MCF 10A (cell line): Measurements from ENCODE around the gene CDIP1. TPM values are rescaled to one million over a fixed set of nuclear protein-coding genes. Genes with fewer than 3 reads are reported as not detected.

Experiments
- BruUV-seq: library from RNA; stranded (reverse); fragments of 400-500 nt; replicated peaks from 2 replicates; lab custom pipeline; 2021; lab: Mats Ljungman, UMichigan
- CTCF ChIA-PET: fragments of 300-600 bp; sonication (Branson Sonifier 250); formaldehyde crosslinking; extraction: SDS; loops from one replicate; lab custom pipeline; 2021; ENCODE audit warnings: antibody characterized with exemption, inconsistent platforms; lab: Yijun Ruan, JAX
- POLR2A ChIA-PET: fragments of 300-600, 350-650 bp; sonication (Branson Sonifier 250); formaldehyde crosslinking; extraction: SDS; loops from one replicate; lab custom pipeline; 2020; ENCODE audit warnings: antibody characterized with exemption, inconsistent platforms; lab: Yijun Ruan, JAX
- DNase-seq: peaks from one replicate; pipeline ENCODE4 v3.0.0-alpha.2; 2018; ENCODE audit not compliant: unreplicated experiment
- H3K27ac Mint-ChIP-seq: one replicate; pipeline ENCODE4 v1.8.0; 2022; ENCODE audit warnings: mild to moderate bottlenecking, low read depth, mixed read lengths; ENCODE audit not compliant: unreplicated experiment
- H3K27me3 Mint-ChIP-seq: one replicate; pipeline ENCODE4 v1.8.0; 2022; ENCODE audit warnings: mixed read lengths; ENCODE audit not compliant: insufficient read depth, unreplicated experiment
- H3K36me3 Mint-ChIP-seq: one replicate; pipeline ENCODE4 v1.8.0; 2022; ENCODE audit warnings: mild to moderate bottlenecking, moderate library complexity, mixed read lengths; ENCODE audit not compliant: insufficient read depth, unreplicated experiment
- H3K4me1 Mint-ChIP-seq: one replicate; pipeline ENCODE4 v1.8.0; 2022; ENCODE audit warnings: mixed read lengths; ENCODE audit not compliant: insufficient read depth, unreplicated experiment
- H3K4me3 Mint-ChIP-seq: one replicate; pipeline ENCODE4 v1.8.0; 2022; ENCODE audit warnings: mild to moderate bottlenecking, moderate library complexity, mixed read lengths; ENCODE audit not compliant: unreplicated experiment
- H3K9me3 Mint-ChIP-seq: one replicate; pipeline ENCODE4 v1.8.0; 2022; ENCODE audit warnings: mixed read lengths; ENCODE audit not compliant: unreplicated experiment
- intact Hi-C: fragments of 100-400 bp; cut with micrococcal nuclease; formaldehyde crosslinking; loops from 2 replicates; pipeline ENCODE4 v1.14.1; 2022
- total RNA-seq: library from RNA; stranded (reverse); gene quantifications from 2 replicates; pipeline ENCODE4 v1.2.3, GENCODE V29; 2022
- TF ChIP-seq, protein P1 (sequence below): fragments of 200-600 bp; IDR thresholded peaks from one replicate; pipeline ENCODE4 v1.8.0; 2022; ENCODE audit warnings: antibody characterized with exemption, mild to moderate bottlenecking; ENCODE audit not compliant: unreplicated experiment

CDIP1 gene
- total RNA-seq, 1 experiment from 2014 or later, result 6.0 TPM

- DNase-seq, result no peak
- H3K9me3 Mint-ChIP-seq, result no peaks in the 10 kb centered on the region
- no TSS peak for BruUV-seq
- intact Hi-C loops, result no loop called here
- H3K27ac Mint-ChIP-seq, result no peak overlapping the region
- ChIA-PET CTCF (interaction anchor here (0.6 to 8.9 kb wide), 8 partner anchors 8 to 1063 kb away, joined by 3 to 86 read pairs (median 3); no protein-coding TSS in a partner anchor), POLR2A (no interaction called here)
- no peaks in the 10 kb centered on the region for H3K27me3 Mint-ChIP-seq
- TF ChIP-seq, protein P1, sequence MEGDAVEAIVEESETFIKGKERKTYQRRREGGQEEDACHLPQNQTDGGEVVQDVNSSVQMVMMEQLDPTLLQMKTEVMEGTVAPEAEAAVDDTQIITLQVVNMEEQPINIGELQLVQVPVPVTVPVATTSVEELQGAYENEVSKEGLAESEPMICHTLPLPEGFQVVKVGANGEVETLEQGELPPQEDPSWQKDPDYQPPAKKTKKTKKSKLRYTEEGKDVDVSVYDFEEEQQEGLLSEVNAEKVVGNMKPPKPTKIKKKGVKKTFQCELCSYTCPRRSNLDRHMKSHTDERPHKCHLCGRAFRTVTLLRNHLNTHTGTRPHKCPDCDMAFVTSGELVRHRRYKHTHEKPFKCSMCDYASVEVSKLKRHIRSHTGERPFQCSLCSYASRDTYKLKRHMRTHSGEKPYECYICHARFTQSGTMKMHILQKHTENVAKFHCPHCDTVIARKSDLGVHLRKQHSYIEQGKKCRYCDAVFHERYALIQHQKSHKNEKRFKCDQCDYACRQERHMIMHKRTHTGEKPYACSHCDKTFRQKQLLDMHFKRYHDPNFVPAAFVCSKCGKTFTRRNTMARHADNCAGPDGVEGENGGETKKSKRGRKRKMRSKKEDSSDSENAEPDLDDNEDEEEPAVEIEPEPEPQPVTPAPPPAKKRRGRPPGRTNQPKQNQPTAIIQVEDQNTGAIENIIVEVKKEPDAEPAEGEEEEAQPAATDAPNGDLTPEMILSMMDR, result no peak
- no peaks in the 10 kb centered on the region for H3K4me1 Mint-ChIP-seq
- H3K36me3 Mint-ChIP-seq, result peaks cover 41% of the 10 kb centered on the region
- no peak overlapping the region for H3K4me3 Mint-ChIP-seq
These were observed 29.2 kb downstream of the CDIP1 start for GRCh38 chr16:4509420-4509819.

- intact Hi-C loops, result no loop called here
- POLR2A ChIA-PET, result no interaction called here
- peaks cover 37% of the 10 kb centered on the region for H3K36me3 Mint-ChIP-seq
These were observed 29.8 kb downstream of the CDIP1 start for GRCh38 chr16:4508806-4509205.

DNA sequence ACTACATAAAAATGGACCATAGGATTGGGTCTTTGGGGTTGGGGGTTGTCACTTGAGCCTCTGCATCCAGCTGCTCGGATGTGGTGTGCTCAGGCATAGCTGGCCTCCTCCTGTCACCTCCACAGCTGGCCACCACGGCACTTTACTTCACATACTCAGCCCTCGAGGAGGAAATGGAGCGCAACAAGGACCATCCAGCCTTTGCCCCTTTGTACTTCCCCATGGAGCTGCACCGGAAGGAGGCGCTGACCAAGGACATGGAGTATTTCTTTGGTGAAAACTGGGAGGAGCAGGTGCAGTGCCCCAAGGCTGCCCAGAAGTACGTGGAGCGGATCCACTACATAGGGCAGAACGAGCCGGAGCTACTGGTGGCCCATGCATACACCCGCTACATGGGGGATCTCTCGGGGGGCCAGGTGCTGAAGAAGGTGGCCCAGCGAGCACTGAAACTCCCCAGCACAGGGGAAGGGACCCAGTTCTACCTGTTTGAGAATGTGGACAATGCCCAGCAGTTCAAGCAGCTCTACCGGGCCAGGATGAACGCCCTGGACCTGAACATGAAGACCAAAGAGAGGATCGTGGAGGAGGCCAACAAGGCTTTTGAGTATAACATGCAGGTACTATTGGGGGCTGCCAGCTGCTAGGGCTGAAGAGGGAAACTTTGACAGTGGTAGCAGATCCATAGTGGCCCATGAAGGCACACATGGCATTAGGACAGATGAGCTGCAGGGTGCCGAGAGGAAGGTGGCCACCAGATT lies 30.8 kb downstream of the CDIP1 start:
- ChIA-PET POLR2A (interaction anchor here (0.6 to 1.4 kb wide), 4 partner anchors 99 to 284 kb away, joined by 3 to 4 read pairs (median 3); partner anchors contain the start of gene UBALD1), CTCF (interaction anchor here (0.5 to 8.9 kb wide), 25 partner anchors 9 to 219 kb away, joined by 3 to 100 read pairs (median 4); partner anchors contain the start of genes C16orf96 and MGRN1)
- H3K4me1 Mint-ChIP-seq, result no peaks in the 10 kb centered on the region
- no peaks in the 10 kb centered on the region for H3K27me3 Mint-ChIP-seq
- intact Hi-C loops, result no loop called here
- BruUV-seq, result no TSS peak
- H3K27ac Mint-ChIP-seq, result peak overlapping the region; percentile 57
- no peaks in the 10 kb centered on the region for H3K9me3 Mint-ChIP-seq
- no peak for DNase-seq
- TF ChIP-seq, protein P1, result no peak
- H3K4me3 Mint-ChIP-seq, result no peak overlapping the region
- H3K36me3 Mint-ChIP-seq, result peaks cover 32% of the 10 kb centered on the region

More at GRCh38 chr16:4508806-4509205, 29.8 kb downstream of the CDIP1 start:
- H3K4me1 Mint-ChIP-seq, result no peaks in the 10 kb centered on the region
- CTCF ChIA-PET, result interaction anchor here (0.6 to 8.9 kb wide), 8 partner anchors 8 to 1062 kb away, joined by 3 to 100 read pairs (median 7); no protein-coding TSS in a partner anchor
- no peaks in the 10 kb centered on the region for H3K9me3 Mint-ChIP-seq
- no peak for DNase-seq
- BruUV-seq, result no TSS peak
- H3K27ac Mint-ChIP-seq, result no peak overlapping the region
- H3K27me3 Mint-ChIP-seq, result no peaks in the 10 kb centered on the region
- TF ChIP-seq, protein P1, result no peak
- no peak overlapping the region for H3K4me3 Mint-ChIP-seq

- no peaks in the 10 kb centered on the region for H3K27me3 Mint-ChIP-seq
- peaks cover 22% of the 10 kb centered on the region for H3K36me3 Mint-ChIP-seq
- BruUV-seq, result no TSS peak
- H3K9me3 Mint-ChIP-seq, result no peaks in the 10 kb centered on the region
- H3K4me1 Mint-ChIP-seq, result no peaks in the 10 kb centered on the region
- TF ChIP-seq, protein P1, result peak; percentile 73
- no peak overlapping the region for H3K27ac Mint-ChIP-seq
- POLR2A ChIA-PET, result interaction anchor here (0.8 to 1.4 kb wide), 2 partner anchors 29 to 174 kb away, joined by 3 to 4 read pairs; no protein-coding TSS in a partner anchor
- intact Hi-C loops, result loop anchor here (1.0 kb wide), 3 partner anchors 42 to 110 kb away; no protein-coding TSS in a partner anchor
- peak; percentile 74 for DNase-seq
- no peak overlapping the region for H3K4me3 Mint-ChIP-seq
- CTCF ChIA-PET, result interaction anchor here (0.6 to 8.9 kb wide), 36 partner anchors 9 to 523 kb away, joined by 3 to 100 read pairs (median 5); partner anchors contain the start of genes C16orf96, HMOX2 and MGRN1
These were observed 32.1 kb downstream of the CDIP1 start for GRCh38 chr16:4506450-4506849.
